ENCODE results near the gene CTTNBP2NL.

CTTNBP2NL gene

GRCh38 chr1:112359961-112360767 lies 35.9 kb upstream of the CTTNBP2NL start:
- no peak overlapping the region for H3K27ac ChIP-seq
- TF ChIP-seq ZFX (IDR thresholded peaks at IDR 0.05; ENCODE audit: borderline replicate concordance) (no peak), CTCF (IDR thresholded peaks at IDR 0.05) (no peak)

- H3K27ac ChIP-seq: no peak overlapping the region
- TF ChIP-seq ZFX (IDR thresholded peaks at IDR 0.05; ENCODE audit: borderline replicate concordance) (no peak), CTCF (IDR thresholded peaks at IDR 0.05) (no peak)
These were observed 32.4 kb upstream of the CTTNBP2NL start for GRCh38 chr1:112363636-112364035.

- no peak for TF ChIP-seq CTCF (IDR thresholded peaks at IDR 0.05)
- TF ChIP-seq ZFX (IDR thresholded peaks at IDR 0.05; ENCODE audit: borderline replicate concordance): no peak
- H3K27ac ChIP-seq: no peak overlapping the region
These were observed 27.8 kb upstream of the CTTNBP2NL start for GRCh38 chr1:112368198-112368597.

GRCh38 chr1:112369392-112370285 lies 26.4 kb upstream of the CTTNBP2NL start:
- no peak for TF ChIP-seq ZFX (IDR thresholded peaks at IDR 0.05; ENCODE audit: borderline replicate concordance)
- TF ChIP-seq CTCF (IDR thresholded peaks at IDR 0.05): peak; percentile 98
- no peak overlapping the region for H3K27ac ChIP-seq

- TF ChIP-seq CTCF (IDR thresholded peaks at IDR 0.05) (no peak), ZFX (IDR thresholded peaks at IDR 0.05; ENCODE audit: borderline replicate concordance) (no peak)
These were observed 25.0 kb upstream of the CTTNBP2NL start for GRCh38 chr1:112370996-112371395.

GRCh38 chr1:112371775-112372174 lies 24.2 kb upstream of the CTTNBP2NL start:
- no peak overlapping the region for H3K27ac ChIP-seq
- TF ChIP-seq CTCF (IDR thresholded peaks at IDR 0.05): no peak
- no peak for TF ChIP-seq ZFX (IDR thresholded peaks at IDR 0.05; ENCODE audit: borderline replicate concordance)

More at GRCh38 chr1:112370996-112371395, 25.0 kb upstream of the CTTNBP2NL start:
- no peak overlapping the region for H3K27ac ChIP-seq

All from 22Rv1 (cell line).